Stimulated activated CD8-positive, alpha-beta memory T cell treated with anti-CD3 and anti-CD28 coated beads, Interleukin-7, amount 100 ng/mL, for 4 hours (primary cell): ENCODE measurements around the gene PRRT4.

ENCODE experiments used
- DNase-seq, 2 donors: peaks; one replicate each; pipeline ENCODE4 v3.0.0-alpha.2; 2020; ENCODE audit warnings: low read depth in 2 of 2

PRRT4 gene

DNA sequence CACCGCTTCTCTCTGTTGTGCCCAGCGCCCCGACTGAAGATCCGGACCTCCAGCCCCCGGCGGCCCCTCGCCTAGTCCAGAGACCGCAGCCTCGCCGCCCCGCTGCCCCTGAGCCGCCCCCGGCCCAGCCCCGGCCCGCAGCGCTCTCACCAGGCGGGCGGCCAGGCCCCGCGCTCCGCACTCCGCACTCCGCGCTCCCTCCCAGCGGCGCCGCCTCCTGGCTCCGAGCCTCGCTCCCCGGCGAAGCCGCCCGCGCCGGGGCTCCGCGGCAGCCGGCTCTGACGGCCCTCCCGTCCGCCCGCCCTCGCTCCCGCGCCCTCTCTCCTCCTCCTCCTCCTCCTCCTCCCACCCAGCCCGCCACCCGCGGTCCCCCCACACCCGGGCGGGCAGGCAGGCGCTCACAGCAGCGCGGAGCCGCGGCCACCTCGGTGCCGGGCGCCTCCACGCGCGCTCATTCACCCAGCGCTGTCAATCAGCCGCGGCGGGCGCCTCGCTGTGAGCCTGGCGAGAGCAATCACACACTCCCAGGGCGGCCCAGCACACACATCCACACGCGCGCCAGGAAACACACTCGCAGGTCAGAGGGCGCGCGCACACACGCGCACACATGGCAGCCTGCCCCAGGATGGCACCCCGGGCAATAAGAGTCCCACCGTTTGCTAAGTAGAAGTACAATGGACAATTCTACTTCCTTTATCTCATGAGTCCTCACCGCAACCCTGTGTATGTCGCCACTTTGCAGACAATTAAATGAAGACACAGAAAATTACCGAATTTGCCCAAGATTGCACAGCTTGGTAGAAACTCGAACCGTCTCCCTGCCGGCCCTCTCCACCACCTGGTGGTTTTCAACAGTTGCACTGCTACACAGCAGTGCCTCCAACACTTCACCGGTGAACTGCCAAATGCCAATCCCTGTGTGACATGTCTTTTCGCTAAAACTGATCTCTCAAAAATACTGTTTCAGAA, at the start of gene PRRT4:
PRRT4 (minus strand) TSS at position 280 of the 969 bp plus-strand sequence.
- DNase-seq, result peak in 1 of 2 donors; percentile 46

DNA sequence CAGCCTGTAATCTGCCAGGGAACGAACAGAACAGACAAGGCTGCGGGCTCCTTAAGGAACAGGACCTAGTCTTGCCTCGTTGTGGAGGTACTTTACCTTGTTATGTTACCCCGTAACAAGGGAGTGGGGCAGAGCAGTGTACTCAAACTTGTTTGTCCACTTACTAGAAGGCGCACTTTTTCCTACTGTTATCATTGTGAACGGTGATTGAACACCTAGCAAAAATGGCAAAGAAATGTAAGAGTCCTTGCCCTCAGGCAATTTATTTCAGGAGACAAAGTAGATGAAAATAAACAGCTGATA, 48.9 kb upstream of the PRRT4 start:
- no peak for DNase-seq

DNA sequence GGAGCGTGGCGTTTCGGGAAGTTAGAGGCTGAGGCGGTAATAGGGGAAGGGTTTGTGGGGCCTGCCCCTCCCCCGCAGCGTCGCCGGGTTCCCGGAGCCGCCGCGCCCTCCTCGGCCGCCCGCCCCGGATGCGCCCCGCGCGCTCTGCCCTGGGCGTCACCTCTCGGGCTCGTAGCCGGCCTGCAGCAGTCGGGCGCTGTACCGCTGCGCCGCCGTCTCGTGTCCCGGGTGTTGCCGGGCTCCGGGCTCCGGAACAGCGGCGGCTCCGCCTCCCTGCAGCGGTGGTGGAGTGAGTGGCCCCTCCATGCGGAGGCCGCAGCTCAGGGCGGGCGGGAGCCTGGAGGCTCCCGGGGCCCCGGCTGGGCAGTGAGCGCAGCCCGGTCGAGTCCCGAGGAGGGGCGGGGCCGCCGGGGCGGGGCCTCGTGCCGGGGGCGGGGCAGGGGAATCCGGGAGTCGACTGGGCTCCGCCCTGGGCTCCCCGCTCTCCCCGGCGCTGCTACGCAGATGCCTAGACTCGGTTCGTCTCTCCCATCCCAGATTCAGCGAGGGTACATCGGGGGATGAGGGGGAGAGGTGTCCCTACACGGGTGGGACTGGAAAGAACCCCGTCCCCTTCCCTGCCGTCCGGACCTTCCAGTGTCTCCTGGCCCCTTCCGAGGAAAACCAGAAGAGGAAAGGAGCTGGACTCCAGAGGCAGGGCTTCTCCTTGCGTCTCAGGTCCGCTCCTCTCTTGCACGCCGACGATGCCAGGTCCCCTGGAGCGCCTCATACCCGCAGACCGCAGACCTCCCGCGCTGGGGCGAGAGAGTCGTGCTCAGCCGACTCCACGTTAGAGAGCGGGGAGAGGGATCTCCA, 48.3 kb upstream of the PRRT4 start, which contains the start of gene IMPDH1:
IMPDH1 (minus strand) TSS at position 387 of the 855 bp plus-strand sequence; CDS start at position 306, 81 bp downstream.
- peak; percentile 69 to 82 for DNase-seq

DNA sequence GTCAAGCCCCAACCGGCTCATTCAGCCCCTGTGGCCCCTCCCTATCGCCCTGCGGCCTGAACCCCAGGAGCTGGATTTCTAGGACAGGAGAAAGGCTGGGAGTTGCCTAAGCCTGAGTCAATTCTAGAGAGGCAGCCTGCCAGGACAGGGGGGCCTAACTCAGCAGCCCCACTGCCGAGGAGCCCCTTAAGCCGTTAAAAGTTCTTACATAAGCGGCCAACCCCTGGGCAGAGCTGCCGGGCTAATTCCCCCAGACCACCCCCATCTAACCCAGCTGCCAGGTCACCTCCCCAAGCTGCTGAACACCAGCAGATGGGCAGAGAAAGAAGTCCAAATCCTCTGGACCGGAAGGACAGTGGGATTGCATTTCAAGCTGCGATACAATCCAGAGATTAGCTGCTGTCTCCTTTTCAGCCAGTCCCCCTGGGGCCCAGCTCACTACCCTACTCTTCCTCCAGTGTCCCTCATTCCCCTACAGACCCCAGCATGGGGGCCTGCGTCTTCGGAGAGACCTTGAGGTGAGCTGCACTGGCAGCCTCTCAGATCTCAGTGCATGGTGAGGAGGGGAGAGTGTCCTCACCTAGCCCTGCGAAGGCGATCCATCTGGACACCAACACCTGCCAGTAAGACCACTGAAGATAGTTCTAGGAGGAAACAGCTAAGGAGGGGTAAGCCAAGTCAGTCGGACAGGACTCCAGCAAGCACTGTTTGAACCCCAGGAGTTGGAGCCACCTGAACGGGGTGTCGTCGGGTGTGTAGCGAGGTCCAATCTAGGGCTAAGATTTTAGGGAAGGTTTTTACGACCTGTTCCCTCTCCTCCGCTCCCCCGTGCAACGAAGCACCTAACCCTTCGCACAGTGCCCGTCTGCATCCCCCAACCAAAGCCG, 47.5 kb upstream of the PRRT4 start:
- no peak for DNase-seq

DNA sequence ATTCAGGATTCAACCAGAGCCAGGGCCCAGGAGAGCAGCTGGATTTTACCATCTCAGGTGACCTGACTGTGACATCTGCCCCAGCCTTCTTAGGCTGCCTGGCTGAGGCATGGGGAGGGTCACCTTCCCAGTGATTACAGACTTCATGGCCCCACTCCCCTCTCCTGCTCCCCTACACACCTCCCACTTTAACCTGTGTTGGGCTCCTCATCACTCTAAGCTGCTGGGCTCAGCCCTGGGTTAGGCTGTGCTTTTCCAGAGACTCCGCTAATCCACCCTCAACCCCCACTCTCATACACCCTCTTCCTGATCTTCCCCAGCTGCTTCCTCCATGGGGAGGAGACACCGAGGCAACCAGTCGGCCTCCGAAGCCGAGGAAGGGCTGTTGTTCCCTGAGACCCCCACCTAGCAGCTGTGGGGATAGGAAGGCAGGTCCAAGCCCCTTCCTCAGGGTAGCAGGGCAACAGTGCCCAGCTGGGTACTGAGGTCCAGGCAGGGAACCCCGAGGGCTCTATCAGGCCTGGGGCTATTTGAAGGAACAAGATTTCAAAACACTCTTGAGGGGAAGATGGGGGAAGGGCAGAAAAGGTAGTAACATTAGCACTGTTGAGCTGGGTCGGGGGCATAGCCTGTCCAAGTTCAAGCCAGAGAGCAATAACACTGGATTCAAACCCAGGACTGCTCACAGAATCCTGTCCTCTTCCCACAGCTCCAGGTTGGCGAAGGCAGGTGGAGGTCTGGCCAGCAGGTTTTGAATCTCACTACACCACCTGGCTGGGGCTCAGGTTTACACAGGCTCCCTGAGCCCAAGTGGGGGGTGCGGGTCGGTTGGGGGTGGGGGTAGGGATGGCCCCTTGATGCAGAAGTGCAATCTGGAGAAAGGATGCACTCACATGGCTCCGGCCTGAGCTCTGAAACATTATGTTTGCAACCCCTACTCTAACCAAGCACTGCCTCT, 46.5 kb upstream of the PRRT4 start:
- DNase-seq, result no peak

DNA sequence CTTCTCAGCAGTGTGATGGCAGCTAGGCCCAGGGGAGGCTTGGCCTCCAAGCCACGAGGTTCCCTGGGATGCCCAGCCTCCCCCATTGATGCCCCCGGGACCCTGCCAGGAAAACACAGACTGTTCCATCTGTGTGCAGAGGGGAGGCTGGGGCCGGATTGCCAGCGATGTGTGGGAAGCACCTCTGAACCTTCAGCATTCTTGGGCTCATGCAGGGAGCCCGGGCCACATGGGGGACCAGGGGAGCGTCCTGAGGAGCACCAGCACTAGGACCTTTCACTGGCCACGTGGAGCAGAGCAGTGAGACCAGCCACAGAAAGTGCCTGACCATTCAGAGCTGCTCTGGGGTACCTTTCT, 45.7 kb upstream of the PRRT4 start:
- no peak for DNase-seq

GRCh38 chr7:128406314-128407232, 45.1 kb upstream of the PRRT4 start:
- no peak for DNase-seq

DNA sequence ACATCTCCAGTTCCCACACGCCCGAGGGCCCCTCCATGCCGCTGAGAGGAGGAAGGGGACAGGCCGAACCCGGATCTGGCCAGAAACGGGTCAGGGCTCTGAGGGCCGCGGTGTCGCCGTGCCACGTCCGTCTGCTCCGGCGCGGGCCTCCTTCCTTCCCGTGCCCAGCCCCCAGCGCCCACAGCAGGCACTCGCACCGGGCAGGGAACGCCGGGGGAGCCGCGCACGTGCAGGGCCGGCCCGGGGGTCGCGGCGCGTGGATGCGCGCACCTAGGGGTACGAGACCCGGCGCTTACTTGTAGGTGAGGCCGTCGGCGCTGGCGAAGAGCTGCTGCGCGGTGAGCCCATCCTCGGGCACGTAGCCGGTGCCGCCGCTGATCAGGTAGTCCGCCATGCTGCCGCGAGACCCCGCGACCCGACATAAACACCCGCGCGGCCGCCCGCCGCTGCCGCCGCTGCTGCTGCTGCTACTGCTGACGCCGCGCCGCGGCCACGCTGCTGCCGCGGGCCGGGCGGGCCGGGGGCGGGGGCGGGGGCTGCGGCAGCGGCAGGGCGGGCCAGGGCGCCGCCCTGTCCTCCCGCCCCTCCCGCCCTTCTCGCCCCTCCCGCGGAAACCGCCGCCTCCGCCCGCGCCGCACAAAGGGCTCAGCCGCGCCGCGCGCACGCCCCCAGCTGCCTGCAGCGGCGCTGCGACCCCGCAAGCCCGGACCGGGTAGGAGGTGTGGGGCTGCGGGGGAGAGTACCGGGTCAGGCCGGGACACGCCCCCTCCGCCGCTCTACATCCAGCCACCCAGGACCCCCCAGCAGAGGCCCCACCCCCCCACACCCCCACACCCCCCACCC, 44.2 kb upstream of the PRRT4 start:
- peak; percentile 36 to 70 for DNase-seq

DNA sequence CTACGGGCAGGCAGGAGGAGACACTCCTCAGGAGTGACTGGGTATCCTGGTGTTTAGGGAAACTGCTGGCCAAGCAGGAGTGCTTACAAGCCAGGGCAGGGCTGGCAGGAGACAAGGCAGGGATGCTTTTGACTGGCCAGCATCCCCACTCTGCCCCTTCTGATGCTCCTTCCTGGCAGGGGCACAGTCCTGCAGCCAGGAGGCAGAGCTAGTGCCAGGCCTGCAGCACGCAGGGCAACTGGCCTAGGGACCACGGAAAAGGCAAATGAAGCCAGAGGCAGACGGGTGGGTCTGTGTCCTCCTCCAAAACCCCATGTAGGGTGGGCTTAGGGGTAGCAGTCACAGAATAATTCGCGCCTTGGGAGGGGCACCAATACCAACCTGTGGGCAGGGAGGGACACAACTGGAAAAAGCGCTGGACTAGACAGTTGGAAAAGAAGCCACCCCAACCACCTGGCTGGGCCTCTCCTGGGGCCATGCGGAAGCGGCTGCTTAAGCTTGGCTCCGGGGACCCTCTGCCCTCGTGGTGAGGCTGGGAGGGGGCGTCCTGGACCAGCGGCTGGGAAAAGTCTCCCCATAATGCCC, 43.5 kb upstream of the PRRT4 start:
- DNase-seq, result no peak

- DNase-seq, result no peak
Measured at GRCh38 chr7:128404143-128404681, 42.7 kb upstream of the PRRT4 start.

DNA sequence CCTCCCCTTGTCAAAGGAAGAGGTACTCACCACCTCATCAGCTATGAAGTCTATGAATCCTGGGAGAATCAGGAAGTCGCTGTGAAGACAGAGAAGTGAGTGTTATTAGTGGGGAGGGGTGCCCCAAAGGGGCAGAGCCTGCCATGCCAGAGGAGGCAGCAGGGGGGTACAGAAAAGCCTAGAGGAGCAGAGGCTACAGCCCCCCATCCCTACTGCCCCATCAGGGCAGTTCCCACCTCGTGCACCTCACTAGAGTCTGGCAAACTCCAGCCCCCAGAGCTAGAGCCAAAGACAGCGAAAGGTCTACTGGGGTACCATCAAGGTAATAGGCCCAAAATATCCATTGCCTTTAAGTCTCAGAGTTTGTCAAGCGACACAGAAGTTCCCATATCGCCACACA, 42.2 kb upstream of the PRRT4 start:
- DNase-seq, result no peak

DNA sequence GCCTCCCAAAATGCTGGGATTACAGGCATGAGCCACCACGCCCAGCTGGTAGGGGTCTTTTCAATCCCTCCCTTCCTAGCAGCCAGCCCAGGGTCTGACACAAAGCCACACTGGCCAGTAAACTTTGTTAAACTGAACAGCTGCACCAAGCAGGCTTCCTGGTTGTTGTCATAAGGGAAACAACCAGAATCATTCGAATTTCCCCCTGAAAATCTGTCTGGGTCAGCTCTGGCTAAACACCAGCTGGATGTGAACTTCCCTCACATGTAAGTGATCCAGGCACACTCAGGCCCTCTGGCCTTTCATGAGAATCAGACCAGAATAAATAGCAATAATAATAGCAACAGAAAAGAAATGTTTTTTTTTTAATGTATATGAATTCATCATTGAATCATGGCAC, 40.9 kb upstream of the PRRT4 start:
- DNase-seq, result no peak

DNA sequence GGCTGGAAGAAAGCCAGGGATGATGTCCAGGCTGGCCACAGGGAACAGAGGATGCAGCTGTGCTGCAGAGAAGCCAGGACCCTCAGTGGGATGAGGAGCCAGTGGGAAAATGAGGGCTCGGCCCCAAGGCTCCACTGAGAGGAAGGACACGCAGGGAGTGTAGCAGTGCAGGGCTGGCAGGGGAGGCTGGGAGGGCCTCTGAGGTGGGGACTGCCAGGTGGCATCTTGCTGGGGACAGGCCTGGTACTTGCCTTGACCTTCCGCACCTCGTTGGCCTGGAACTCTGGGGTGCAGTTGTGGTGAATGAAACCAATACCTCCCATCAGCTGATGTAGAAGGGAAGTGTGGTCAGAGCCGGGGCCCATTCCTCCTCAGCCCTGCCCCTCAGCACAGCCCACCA, 39.1 kb upstream of the PRRT4 start:
- DNase-seq, result no peak

- no peak for DNase-seq
Measured at GRCh38 chr7:128399991-128400390, 38.5 kb upstream of the PRRT4 start.

DNA sequence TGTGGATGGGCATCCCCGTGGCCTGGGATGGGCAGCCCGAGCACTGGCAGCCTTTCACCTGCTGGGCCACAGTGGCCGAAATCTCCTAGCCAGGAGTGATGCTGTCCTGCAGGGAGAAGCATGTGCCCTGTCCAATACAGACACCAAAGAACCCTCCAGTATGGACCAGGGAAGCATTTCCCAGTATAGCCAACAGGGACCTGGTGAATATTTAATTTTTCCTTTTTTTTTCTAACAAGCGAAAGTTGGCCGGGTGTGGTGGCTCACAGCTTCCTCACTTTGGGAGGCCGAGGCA, 37.3 kb upstream of the PRRT4 start:
- no peak for DNase-seq

- no peak for DNase-seq
Measured at GRCh38 chr7:128398016-128398840, 36.7 kb upstream of the PRRT4 start.

DNA sequence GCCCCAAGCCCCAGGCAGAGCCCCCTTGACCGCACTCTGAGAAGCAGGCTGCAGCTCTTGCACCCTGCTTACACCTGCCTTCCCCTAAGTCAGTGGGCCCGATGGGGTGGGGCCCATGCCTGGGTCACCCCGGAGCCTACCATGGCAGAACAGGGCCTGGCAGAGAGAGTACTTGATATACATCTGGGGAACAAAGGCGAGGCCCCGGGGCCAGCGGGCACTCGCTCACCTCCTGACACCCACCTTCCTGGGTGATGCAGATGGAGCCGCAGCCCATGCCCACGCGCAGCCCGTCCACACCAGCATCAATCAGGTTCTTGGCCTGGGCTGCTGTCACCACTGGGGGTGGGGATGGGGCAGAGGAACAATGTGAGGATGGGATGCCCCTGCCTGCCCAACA, 34.9 kb upstream of the PRRT4 start:
- DNase-seq, result no peak
